ENCODE data around the gene CIPC.
A peak's percentile ranks its signal among the peaks of the same experiment; 100 is the strongest.

CIPC gene, protein sequence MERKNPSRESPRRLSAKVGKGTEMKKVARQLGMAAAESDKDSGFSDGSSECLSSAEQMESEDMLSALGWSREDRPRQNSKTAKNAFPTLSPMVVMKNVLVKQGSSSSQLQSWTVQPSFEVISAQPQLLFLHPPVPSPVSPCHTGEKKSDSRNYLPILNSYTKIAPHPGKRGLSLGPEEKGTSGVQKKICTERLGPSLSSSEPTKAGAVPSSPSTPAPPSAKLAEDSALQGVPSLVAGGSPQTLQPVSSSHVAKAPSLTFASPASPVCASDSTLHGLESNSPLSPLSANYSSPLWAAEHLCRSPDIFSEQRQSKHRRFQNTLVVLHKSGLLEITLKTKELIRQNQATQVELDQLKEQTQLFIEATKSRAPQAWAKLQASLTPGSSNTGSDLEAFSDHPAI

DNA sequence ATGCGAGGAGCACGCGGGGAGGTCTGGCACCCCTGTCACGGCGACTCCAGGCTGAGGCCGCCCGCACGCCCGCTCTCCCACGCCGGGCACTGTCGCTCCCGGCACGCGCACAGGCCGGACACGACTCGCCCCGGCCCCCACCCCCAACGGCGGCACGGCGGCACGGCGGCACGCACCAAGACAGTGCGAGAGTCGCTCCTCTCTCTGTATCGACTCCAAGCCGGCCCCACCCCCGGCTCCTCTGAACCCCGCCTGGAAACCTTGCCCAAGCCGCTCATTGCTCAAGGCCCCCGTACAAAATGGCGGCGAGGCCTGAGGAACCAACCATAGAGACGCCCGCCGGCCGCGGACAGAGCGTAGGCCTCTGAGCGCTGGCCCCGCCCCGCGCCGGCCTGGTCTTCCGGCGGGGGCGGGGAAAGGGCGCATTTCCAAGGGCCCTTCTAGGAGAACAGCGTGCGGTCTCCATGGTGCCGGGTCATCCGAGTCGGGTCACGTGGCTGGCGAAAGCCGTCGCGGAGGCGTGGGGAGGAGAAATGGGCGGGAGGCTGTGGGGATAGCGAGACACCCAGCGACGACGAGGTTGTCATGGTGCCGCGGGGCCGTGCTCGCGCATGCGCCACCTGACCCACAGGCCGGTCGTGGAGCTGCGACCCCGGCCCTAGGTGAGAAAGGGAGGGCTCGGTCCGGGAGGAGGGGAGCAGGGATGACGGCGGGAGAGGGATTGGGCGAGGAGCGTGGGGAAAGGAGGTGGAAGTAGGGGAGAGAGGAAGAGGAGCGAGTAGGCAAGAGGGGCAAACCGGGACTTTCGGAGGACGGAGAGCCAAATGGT is at the start of gene CIPC:
CIPC (plus strand) TSS at position 559 of the 829 bp plus-strand sequence. CDS start 7,451 bp downstream, outside the sequence.
- DNase-seq: peak; percentile 86

DNA sequence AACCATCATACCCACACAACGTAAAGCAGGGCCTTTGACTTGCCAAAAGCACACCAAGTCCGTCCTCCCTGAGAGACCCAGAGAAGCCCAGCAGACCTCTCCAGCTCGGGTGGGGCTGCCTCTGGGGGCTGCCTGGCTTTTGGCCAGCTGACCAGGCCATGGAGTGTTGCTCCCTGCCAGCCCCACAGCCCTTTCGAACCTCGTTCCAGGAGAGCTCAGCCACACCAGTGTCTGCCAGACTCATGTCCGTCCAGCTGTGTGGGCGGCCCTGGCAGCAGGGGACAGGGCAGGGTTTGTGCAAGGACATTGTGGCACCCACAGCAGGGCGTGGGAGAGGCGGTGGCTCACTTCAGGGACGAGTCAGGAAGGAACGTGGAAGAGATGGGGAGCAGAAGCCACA is 46.9 kb upstream of the CIPC start:
- no peak for DNase-seq

GRCh38 chr14:77052281-77053044 is 45.6 kb upstream of the CIPC start:
- no peak for DNase-seq

DNA sequence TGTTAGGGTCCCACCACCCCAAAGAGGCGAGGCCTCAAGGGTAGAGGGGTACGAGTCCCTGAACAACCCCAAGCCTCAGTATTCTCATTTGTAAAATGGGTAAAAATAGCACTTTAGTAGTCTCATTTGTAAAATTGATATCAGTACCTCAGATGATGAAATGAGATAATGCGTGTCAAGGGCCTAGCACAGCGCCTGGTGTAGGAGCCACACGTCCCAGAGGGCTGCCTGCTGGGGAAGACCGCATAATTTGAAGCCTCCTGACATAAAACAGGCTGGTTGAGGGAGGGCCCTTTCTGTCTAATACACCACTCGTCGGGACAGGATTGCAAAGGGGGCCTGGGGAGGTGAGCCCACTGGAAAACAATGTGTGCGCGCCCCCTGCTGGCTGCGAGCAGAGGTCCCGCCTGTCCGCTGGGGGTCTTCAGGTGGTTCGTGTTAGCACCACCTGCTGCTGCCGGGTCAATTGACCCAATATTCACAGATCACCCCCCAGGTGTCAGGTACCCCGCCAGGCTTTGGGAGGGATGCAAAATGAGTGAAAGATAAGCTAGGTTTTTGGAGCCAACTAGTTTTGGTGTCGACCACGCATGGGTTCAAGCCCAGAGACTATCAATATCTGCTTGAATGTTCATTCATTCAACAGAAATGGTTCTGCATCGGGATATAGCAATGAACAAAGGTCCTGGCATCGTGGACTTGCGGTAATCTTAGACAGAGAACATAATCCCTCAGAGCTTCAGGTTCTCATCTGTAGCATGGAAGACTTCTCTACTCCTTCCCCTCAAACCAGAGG is 44.8 kb upstream of the CIPC start:
- no peak for DNase-seq

DNA sequence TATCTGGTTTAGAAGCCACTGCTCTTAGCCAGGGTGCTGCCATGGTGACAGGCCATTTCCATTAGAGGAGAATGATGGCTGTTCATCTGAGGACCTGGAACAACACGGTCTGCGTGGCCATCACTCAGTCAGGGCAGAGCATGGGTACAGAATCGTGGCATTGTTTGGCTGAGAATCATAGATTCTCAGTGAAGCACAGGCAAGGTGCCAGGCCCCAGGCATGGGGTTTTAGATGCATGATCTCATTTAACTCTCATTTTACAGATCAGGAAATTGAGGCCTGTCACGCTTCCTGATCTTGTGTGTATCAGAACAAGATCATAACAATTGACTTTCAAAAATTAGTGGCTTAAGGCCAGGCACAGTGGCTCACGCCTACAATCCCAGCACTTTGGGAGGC is 42.8 kb upstream of the CIPC start:
- no peak for DNase-seq

DNA sequence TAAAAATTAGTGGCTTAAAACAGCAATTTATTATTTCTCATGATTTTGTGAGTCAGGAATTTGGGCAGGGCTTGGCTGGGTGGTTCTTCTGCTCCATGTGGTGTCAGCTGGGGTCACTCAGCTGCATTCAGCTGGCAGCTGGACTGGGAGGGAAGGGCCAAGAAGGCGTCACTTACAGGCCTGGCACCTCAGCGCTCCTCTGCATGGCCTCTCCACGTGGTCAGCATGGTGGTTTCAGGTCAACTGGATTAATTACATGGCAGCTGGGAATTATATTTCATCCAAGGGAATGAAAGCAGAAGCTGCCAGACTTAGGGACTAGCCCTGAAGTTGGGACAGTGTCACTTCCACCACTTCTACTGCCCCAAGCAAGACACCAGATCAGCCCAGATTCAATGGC is 42.1 kb upstream of the CIPC start:
- no peak for DNase-seq

GRCh38 chr14:77058117-77058516 is 39.9 kb upstream of the CIPC start:
- DNase-seq: no peak

DNA sequence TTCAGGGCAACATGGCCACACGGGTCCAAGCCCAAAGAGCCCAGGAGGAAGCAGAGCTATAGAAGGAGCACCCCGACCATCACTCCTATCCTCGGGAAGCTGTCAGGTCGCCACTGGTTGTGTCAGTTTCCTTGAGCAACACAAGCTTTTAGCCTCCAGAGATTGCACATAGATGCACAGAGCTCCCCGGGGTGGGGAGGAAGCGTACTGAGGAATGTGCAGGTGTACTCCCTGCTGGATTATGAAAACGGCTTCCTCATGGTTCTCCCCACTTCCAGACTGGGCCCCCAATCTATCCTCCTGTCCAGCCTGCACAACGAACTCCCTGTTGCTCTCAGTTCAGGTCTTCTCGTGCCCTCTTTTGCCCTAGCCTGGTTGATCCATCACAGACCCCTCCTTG is 39.3 kb upstream of the CIPC start:
- DNase-seq: no peak

GRCh38 chr14:77059276-77059915 is 38.7 kb upstream of the CIPC start:
- no peak for DNase-seq

DNA sequence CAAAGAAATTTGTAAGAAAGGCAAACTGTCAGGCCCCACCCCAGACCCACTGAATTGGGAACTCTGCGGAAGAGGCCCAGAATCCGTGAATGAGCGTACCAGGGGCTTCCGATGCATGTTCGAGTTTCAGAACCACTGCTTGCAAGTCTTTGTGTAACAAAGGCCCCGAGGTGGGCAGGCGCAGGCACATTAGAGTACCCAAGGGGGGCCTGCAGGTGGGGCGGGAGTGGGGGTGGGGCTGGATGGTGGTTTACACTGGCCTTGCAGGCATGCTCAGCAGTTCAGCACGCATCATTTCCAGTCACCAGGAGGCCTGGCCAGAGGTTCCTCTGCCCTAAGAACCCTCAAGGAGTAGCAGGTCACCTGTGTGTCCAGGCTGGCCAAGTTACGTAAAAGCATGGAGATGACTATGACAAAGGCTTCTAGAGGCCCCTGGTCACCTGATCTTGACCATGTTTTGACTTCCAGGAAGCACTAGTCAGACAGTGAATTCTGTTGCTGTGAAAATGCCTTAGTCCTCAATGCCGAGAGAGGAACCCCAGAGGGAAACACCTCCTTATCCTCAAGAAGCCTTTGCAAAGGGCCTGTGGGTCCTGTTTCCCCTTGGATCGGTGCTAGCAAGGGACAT is 36.3 kb upstream of the CIPC start:
- DNase-seq: no peak

- DNase-seq: no peak
Measured at GRCh38 chr14:77062261-77062660, 35.8 kb upstream of the CIPC start.

DNA sequence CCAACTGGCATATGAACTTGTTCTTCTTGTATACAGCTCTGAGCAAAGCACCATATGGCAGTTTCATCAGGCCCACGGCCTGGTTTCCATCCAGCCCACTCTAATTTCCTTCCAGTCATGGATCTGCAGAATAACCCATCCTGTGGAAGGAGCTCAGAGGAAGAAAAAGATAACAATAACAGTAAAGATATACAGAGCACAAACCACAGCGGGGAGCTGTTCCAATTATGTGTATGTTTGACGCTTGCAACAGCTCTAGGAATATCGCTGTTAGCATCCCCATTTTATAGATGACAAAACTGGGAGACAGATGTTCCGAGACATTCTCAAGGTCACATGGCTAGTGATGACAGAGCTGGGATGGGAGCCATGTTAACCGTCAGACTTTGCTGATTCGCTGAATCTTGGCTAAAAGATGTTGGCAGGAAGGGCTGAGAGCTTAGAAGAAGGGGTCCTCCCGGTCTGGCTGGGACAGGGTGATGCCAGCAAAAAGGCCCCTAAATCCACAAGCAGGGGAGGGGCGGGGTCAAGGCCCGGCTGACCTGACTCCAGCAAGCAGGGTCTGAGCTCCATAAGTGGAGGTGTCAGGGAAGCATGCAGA is 34.4 kb upstream of the CIPC start:
- DNase-seq: no peak

DNA sequence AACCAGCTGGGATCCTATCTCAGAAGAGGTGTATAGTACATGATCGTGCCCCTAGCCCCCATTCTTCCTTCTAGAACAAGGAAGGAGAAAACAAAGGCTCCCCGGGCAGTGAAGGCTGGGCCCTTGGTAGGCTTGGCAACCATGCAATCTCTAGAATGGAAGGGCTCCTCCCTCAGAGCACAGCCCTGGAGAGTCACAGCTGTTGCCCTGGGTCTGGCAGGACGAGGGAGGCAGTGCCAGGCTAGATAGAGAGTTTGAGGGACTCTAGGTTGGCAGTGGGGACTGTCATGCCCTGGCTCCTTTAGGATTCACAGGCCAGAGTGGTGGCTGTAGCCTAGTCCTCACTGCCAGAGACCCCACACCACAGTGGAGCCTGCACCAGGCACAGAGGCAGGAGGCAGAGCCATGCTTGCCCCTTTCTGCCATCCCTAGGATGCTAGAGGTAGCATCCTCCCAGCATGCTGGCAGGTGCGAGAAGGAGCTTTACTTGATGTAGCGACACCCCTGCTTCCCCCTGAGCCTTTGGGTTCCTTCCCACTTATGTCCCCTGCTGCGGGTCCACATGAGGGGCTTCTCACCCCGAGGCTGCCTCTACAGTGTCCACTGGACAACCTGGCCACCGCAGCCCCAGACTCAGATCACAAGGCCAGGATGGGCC is 33.4 kb upstream of the CIPC start:
- DNase-seq: no peak

DNA sequence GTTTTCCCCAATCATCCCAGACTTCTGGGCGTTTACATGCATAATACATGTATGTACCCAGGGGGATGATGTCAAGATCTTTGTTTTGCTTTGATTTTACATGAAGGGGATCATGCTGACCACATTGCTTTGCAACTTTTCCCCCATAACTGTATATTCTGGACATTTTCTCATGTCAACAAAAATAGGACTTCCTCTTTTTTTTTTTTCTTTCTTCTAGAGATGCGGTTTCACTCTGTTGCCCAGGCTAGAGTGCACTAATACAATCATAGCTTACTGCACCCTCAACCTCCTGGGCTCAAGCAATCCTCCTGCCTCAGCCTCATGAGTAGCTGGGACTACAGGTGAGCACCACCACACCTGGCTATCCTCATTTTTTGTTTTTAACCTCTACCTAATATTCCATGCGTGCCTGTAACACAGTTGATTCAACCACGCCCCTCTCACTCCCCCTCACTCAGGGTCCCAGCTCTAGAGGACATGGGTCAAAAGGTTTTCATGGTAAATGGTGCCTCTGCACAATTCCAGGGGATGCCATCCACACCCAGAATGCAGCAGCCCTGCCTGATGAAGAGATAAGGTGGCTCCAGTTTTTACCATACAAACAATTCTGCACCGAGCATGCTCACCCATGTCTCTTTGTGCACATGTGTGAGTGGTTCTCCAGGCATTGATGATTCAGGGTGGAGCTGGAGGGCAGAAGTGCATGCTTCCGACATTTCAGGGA is 32.0 kb upstream of the CIPC start:
- no peak for DNase-seq

DNA sequence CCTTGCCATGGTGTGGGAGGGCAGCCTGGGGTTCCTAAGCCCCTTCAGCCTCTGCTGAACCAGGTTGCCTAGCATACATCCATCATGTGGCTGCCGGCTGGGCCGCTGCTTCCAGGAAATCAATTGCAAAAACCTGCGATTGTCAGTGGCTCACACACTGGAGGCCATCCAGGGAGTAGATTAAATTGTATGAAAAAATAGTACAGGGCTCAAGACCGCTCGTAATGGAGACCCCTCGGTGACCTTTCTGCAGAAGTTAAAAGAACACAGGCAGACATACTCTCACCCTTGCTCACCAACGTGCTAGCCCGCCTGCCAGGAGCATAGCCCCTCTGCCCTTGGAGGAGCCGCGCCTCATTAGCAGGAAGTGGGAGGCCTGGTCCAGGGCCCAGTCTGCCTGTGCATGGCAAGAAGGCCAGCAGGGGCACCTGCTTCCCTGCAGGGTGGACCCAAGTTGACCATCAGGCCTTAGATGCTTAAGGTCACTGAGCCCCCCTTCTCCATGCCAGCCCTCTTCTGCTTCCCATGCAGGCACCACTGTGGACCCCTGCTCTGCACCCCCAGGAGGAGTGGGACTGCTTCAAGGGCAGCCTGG is 31.4 kb upstream of the CIPC start:
- DNase-seq: no peak

- DNase-seq: no peak
Measured at GRCh38 chr14:77067632-77068516, 30.2 kb upstream of the CIPC start.

DNA sequence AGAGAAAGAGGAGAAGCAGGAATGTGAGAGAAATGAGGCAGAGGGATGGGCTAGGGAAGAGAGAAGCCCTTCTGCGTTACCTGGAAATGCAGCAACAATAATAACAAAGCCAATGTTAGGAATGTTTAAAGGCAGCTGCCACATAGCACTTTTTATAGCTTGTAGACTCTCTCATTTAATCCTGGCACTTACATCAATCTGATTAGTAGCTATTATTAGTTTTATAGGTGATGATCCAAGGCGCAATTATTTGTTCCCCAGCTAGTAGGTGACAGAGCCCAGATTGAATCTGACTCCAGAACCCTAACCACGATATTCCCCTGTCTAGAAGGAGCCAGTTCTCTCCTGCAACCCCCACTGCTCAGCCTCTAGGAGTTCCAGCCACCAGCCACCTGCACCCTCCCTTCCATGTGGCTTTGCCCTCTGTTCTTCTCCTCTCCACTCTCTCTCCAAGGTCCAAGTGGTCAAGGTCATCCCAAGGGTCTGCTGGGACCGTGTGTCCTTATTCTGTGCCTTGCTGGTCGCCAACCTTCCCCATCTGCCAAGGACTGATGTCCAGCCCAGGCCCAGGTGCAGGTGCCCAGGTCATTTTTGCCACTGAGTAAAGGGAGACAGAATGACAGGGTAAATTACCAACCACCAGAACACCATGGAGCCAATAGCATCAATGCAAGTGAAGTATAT is 29.4 kb upstream of the CIPC start:
- no peak for DNase-seq

GRCh38 chr14:77069551-77069950 is 28.5 kb upstream of the CIPC start:
- DNase-seq: no peak

All from cortex of kidney (tissue), 1 donor.